ENCODE measurements around the gene SYNE1. TPM values are rescaled to one million over a fixed set of nuclear protein-coding genes. Genes with fewer than 3 reads are reported as not detected.

Gene SYNE1
- total and polyA plus RNA-seq, 4 donors = 10.2 to 105 (median 24.5) TPM

DNA sequence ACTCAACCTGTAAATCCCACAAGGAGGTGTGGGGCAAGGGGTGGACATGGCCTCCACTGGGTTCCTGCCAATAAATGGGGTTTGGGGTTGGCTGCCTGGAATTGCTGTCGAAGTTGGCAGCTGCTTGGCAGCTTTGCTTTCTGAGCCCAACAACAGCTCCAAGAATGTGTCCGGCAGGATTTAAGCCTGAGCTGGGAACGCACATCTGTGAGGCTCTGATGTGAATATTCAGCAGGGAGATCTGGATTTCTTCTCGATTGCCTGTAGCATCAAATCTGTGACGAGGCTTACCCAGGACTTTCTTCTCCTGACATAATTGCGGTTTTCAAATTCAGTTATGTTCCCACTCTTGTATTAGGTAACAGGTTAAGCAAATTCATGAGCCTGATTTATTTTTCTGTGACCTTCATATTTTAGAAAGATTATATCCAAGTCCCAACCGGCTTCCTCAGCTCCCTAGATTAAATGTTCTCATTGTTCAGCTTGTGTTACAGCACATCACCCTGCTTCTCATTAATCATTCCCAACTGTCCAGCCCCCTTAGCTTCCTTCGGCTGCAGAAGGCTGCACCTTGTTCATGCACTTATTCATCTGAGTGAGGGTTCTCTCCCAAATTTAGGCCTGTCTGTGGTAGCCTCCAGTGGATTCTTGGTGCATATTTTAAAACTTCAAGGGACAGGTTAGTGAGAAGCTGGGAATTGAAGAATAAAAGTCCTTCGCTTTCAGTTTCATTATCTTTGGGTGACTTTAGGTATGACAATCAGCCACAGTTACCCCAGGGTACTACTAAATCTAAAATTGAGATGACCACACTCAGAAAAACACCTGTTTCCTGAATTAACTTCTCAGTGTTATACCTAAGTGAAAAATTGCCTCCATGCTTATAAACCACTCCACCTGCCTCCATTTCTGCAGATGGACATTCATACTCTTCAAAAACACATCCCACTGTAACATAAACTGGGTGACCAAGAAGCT lies 519.7 kb downstream of the SYNE1 start:
- Histone ChIP-seq H3K4me3 (ENCODE audit: low read depth in 1 of 3, low read length in 3 of 3) (no peak overlapping the region), H3K27ac (ENCODE audit: low read depth in 1 of 2, low read length in 2 of 2) (no peak overlapping the region), H3K27me3 (ENCODE audit: control insufficient read depth in 4 of 4, insufficient read depth in 4 of 4, low read length in 3 of 4) (no peaks in the 10 kb centered on the region), H3K4me1 (ENCODE audit: control insufficient read depth in 4 of 4, insufficient read depth in 4 of 4, low read length in 3 of 4) (peaks cover 0 to 5% (median 1%) of the 10 kb centered on the region in 4 donors), H3K9me3 (ENCODE audit: control insufficient read depth in 4 of 4, low read length in 3 of 4) (no peaks in the 10 kb centered on the region), H3K36me3 (ENCODE audit: control insufficient read depth in 4 of 4, insufficient read depth in 3 of 4, low read depth in 1 of 4, low read length in 3 of 4) (peaks cover 3 to 28% (median 17%) of the 10 kb centered on the region in 4 donors), H3K9ac (ENCODE audit: low read depth in 1 of 2, low read length in 2 of 2) (no peak overlapping the region)
- 83% methylated on average over 9 of the region's 9 CpGs for WGBS
- TF ChIP-seq NR2F2 (IDR thresholded peaks at IDR 0.05) (no peak), FOXA1 (IDR thresholded peaks at IDR 0.05) (no peak), JUND (IDR thresholded peaks at IDR 0.05) (no peak), GABPA (IDR thresholded peaks at IDR 0.05 in 1 of 2, conservative IDR thresholded peaks at IDR 0.05 in 1 of 2) (no peak), RAD21 (IDR thresholded peaks at IDR 0.05) (no peak), HNF4G (IDR thresholded peaks at IDR 0.05) (no peak)
- TF ChIP-seq, protein P1, sequence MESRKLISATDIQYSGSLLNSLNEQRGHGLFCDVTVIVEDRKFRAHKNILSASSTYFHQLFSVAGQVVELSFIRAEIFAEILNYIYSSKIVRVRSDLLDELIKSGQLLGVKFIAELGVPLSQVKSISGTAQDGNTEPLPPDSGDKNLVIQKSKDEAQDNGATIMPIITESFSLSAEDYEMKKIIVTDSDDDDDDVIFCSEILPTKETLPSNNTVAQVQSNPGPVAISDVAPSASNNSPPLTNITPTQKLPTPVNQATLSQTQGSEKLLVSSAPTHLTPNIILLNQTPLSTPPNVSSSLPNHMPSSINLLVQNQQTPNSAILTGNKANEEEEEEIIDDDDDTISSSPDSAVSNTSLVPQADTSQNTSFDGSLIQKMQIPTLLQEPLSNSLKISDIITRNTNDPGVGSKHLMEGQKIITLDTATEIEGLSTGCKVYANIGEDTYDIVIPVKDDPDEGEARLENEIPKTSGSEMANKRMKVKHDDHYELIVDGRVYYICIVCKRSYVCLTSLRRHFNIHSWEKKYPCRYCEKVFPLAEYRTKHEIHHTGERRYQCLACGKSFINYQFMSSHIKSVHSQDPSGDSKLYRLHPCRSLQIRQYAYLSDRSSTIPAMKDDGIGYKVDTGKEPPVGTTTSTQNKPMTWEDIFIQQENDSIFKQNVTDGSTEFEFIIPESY (IDR thresholded peaks at IDR 0.05) = no peak
- TF ChIP-seq, protein P2, sequence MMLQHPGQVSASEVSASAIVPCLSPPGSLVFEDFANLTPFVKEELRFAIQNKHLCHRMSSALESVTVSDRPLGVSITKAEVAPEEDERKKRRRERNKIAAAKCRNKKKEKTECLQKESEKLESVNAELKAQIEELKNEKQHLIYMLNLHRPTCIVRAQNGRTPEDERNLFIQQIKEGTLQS (IDR thresholded peaks at IDR 0.05) = no peak
- no peak for DNase-seq (ENCODE audit: low spot score)

DNA sequence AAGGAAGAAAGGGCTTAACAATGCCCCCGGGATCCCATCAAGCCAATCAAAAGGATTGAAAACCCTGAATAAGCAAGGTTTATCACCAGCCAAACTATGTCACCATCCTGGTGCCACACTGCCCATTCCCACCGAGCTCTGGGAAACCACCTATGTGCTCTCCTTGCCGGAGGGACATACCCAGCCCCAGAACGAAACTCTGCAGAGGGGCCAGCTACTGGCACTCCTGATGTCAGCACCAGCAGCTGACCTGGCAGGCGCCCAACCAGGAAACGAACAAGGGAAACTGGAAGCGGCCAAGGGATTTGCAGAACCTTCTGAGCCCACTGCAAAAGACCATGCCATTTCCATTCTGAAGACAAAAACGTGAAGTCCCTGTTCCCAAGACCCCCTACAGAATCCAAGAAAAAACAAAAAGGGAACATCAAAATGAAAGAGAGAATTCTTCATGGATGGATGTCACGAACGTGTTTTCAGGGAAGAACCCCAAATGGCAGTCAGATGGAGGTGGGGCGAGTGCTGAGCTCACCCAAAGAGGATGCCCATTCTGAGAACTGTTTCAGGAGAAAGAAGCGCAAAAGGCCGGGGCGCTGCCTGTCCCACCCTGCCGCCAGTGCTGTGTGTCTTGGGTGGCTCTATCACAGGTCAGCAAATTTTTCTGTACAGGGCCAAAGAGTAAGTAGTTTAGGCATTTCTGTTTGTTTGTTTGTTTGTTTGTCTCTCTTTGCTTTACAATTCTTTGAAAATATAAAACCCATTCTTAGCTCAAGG lies 524.5 kb downstream of the SYNE1 start:
- Histone ChIP-seq H3K4me3 (ENCODE audit: low read depth in 1 of 3, low read length in 3 of 3) (no peak overlapping the region), H3K36me3 (ENCODE audit: control insufficient read depth in 4 of 4, insufficient read depth in 3 of 4, low read depth in 1 of 4, low read length in 3 of 4) (no peaks in the 10 kb centered on the region), H3K27ac (ENCODE audit: low read depth in 1 of 2, low read length in 2 of 2) (peak overlapping the region; percentile 6 to 44), H3K9me3 (ENCODE audit: control insufficient read depth in 4 of 4, low read length in 3 of 4) (no peaks in the 10 kb centered on the region), H3K27me3 (ENCODE audit: control insufficient read depth in 4 of 4, insufficient read depth in 4 of 4, low read length in 3 of 4) (no peaks in the 10 kb centered on the region), H3K4me1 (ENCODE audit: control insufficient read depth in 4 of 4, insufficient read depth in 4 of 4, low read length in 3 of 4) (peaks cover 2 to 22% (median 15%) of the 10 kb centered on the region in 4 donors), H3K9ac (ENCODE audit: low read depth in 1 of 2, low read length in 2 of 2) (no peak overlapping the region)
- WGBS = 73% methylated on average over 15 of the region's 15 CpGs
- peak; percentile 41 for DNase-seq (ENCODE audit: low spot score)
- no peak for TF ChIP-seq TAF1 (conservative IDR thresholded peaks at IDR 0.05)
- TF ChIP-seq RAD21 (IDR thresholded peaks at IDR 0.05) = peak in 1 of 2 donors; percentile 7
- TF ChIP-seq, protein P2 (IDR thresholded peaks at IDR 0.05) = no peak

DNA sequence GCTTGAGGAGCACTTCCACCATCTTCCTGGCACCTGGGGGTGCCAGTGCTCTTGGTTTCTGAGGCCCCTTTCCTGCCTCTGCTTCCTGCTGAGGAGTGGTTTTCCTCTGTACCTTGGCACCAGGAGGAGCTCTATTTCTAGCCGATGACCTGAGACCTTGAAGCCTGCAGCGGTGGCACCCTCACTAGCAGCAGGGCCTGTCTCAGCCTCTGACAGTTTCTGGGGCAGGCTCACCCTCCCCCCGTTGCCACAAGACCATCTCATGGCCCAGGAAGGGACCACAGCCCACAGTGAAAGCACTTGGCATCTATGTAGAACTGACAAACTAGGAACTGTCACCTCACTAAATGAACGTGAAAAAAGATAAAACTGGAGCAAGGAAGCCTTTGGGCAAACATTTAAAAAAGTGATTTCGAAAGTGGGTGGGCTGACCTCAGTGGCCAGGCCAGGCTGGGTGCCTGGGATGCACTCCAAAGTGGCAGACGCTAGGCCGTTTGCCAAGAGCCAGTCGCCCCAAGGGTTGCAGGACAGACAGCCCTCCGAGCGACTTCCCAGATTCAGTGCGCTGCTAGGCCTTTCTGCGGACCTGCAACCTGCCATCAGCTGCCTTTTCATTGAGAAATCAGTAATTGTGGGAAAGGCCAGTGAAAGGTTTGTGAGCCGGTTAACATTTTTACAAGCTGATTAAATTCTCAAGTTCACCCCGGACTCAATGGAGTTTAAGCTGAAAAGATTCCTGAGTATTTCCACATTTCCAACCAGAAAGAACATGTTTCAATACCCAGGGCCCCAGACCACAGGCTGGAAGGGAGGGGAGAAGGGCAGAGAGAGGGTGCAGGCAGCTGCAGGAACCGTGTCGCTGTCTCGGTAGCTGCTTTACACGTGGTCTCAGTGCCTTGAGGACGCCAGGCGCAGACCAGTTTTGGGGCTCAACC lies 526.0 kb downstream of the SYNE1 start:
- Histone ChIP-seq H3K4me3 (ENCODE audit: low read depth in 1 of 3, low read length in 3 of 3) (peak overlapping the region in 1 of 3 donors; percentile 29), H3K27ac (ENCODE audit: low read depth in 1 of 2, low read length in 2 of 2) (peak overlapping the region; percentile 65 to 76), H3K36me3 (ENCODE audit: control insufficient read depth in 4 of 4, insufficient read depth in 3 of 4, low read depth in 1 of 4, low read length in 3 of 4) (no peaks in the 10 kb centered on the region), H3K9me3 (ENCODE audit: control insufficient read depth in 4 of 4, low read length in 3 of 4) (no peaks in the 10 kb centered on the region), H3K4me1 (ENCODE audit: control insufficient read depth in 4 of 4, insufficient read depth in 4 of 4, low read length in 3 of 4) (peaks cover 2 to 22% (median 15%) of the 10 kb centered on the region in 4 donors), H3K9ac (ENCODE audit: low read depth in 1 of 2, low read length in 2 of 2) (peak overlapping the region in 1 of 2 donors; percentile 27), H3K27me3 (ENCODE audit: control insufficient read depth in 4 of 4, insufficient read depth in 4 of 4, low read length in 3 of 4) (no peaks in the 10 kb centered on the region)
- peak; percentile 44 for DNase-seq (ENCODE audit: low spot score)
- 47% methylated on average over 20 of the region's 20 CpGs for WGBS
- no peak for TF ChIP-seq TAF1 (conservative IDR thresholded peaks at IDR 0.05)
- peak in 1 of 2 donors; percentile 19 for TF ChIP-seq EGR1 (IDR thresholded peaks at IDR 0.05; ENCODE audit: low read depth in 2 of 2)
- no peak for TF ChIP-seq GABPA (IDR thresholded peaks at IDR 0.05 in 1 of 2, conservative IDR thresholded peaks at IDR 0.05 in 1 of 2)
- no peak for TF ChIP-seq NR2F2 (IDR thresholded peaks at IDR 0.05)
- no peak for TF ChIP-seq YY1 (IDR thresholded peaks at IDR 0.05)
- TF ChIP-seq RAD21 (IDR thresholded peaks at IDR 0.05) = peak; percentile 58 to 65
- TF ChIP-seq FOXA2 (IDR thresholded peaks at IDR 0.05) = peak; percentile 36
- TF ChIP-seq, protein P3, sequence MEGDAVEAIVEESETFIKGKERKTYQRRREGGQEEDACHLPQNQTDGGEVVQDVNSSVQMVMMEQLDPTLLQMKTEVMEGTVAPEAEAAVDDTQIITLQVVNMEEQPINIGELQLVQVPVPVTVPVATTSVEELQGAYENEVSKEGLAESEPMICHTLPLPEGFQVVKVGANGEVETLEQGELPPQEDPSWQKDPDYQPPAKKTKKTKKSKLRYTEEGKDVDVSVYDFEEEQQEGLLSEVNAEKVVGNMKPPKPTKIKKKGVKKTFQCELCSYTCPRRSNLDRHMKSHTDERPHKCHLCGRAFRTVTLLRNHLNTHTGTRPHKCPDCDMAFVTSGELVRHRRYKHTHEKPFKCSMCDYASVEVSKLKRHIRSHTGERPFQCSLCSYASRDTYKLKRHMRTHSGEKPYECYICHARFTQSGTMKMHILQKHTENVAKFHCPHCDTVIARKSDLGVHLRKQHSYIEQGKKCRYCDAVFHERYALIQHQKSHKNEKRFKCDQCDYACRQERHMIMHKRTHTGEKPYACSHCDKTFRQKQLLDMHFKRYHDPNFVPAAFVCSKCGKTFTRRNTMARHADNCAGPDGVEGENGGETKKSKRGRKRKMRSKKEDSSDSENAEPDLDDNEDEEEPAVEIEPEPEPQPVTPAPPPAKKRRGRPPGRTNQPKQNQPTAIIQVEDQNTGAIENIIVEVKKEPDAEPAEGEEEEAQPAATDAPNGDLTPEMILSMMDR (IDR thresholded peaks at IDR 0.05; ENCODE audit: low read depth, low read length, missing input control) = no peak
- peak; percentile 93 to 94 for TF ChIP-seq RXRA (IDR thresholded peaks at IDR 0.05)
- TF ChIP-seq, protein P4, sequence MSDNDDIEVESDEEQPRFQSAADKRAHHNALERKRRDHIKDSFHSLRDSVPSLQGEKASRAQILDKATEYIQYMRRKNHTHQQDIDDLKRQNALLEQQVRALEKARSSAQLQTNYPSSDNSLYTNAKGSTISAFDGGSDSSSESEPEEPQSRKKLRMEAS (IDR thresholded peaks at IDR 0.05) = peak; percentile 59
- TF ChIP-seq HNF4A (conservative IDR thresholded peaks at IDR 0.05) = peak; percentile 69 to 79
- no peak for TF ChIP-seq FOXA1 (IDR thresholded peaks at IDR 0.05)
- peak in 1 of 2 donors; percentile 90 for TF ChIP-seq JUND (IDR thresholded peaks at IDR 0.05)
- peak; percentile 73 for TF ChIP-seq SP1 (IDR thresholded peaks at IDR 0.05)
- no peak for TF ChIP-seq HNF4G (IDR thresholded peaks at IDR 0.05)
- TF ChIP-seq, protein P2 (IDR thresholded peaks at IDR 0.05) = peak; percentile 65
